Activated gamma-delta T cell treated with Interleukin-2 at 50 U/mL for 16 hours (primary cell): ENCODE measurements around the gene RAB8A.
"Not testable (repeated sequence)": the region's sequence is repeated elsewhere in the genome, so short reads cannot be mapped to it uniquely, and the experiment has no call there.

Experiments used
- DNase-seq: peaks from one replicate; pipeline ENCODE4 v3.0.0-alpha.2; 2020

Gene RAB8A

GRCh38 chr19:16143399-16144215 lies 31.9 kb downstream of the RAB8A start, which contains the start of gene HSH2D:
HSH2D (plus strand) TSS chr19:16143685; CDS start chr19:16148751, 5,066 bp downstream.
- peak; percentile 77 for DNase-seq

GRCh38 chr19:16144216-16144581 lies 32.5 kb downstream of the RAB8A start:
- no peak for DNase-seq

- no peak for DNase-seq
Observed at GRCh38 chr19:16146112-16146511, 34.4 kb downstream of the RAB8A start.

GRCh38 chr19:16148443-16149229 lies 36.9 kb downstream of the RAB8A start:
- DNase-seq = no peak

GRCh38 chr19:16153582-16154336 lies 42.1 kb downstream of the RAB8A start:
- no peak for DNase-seq

GRCh38 chr19:16154557-16154956 lies 42.9 kb downstream of the RAB8A start:
- no peak for DNase-seq

GRCh38 chr19:16155128-16155527 lies 43.4 kb downstream of the RAB8A start:
- no peak for DNase-seq

- DNase-seq = no peak
Observed at GRCh38 chr19:16156904-16157303, 45.2 kb downstream of the RAB8A start.

- DNase-seq = no peak
Observed at GRCh38 chr19:16157601-16158000, 45.9 kb downstream of the RAB8A start.

- no peak for DNase-seq
Observed at GRCh38 chr19:16159655-16160054, 48.0 kb downstream of the RAB8A start.

- no peak for DNase-seq
Observed at GRCh38 chr19:16160445-16160942, 48.8 kb downstream of the RAB8A start.

- DNase-seq = no peak
Observed at GRCh38 chr19:16160943-16161560, 49.4 kb downstream of the RAB8A start.

GRCh38 chr19:16161840-16162239 lies 50.2 kb downstream of the RAB8A start:
- DNase-seq = no peak

GRCh38 chr19:16164222-16164890 lies 52.7 kb downstream of the RAB8A start:
- no peak for DNase-seq

GRCh38 chr19:16166417-16166816 lies 54.7 kb downstream of the RAB8A start:
- no peak for DNase-seq

- no peak for DNase-seq
Observed at GRCh38 chr19:16167055-16167454, 55.4 kb downstream of the RAB8A start.

- no peak for DNase-seq
Observed at GRCh38 chr19:16168465-16169081, 56.9 kb downstream of the RAB8A start.

- DNase-seq = no peak
Observed at GRCh38 chr19:16170134-16170533, 58.4 kb downstream of the RAB8A start.

GRCh38 chr19:16175954-16176353 lies 64.3 kb downstream of the RAB8A start:
- DNase-seq = no peak

GRCh38 chr19:16178866-16179265 lies 67.2 kb downstream of the RAB8A start:
- not testable (repeated sequence) for DNase-seq

GRCh38 chr19:16180611-16181010 lies 68.9 kb downstream of the RAB8A start:
- no peak for DNase-seq
